Neural cell (in vitro differentiated cells): Measurements from ENCODE around the gene DDX50. TPM values are rescaled to one million over a fixed set of nuclear protein-coding genes. Genes with fewer than 3 reads are reported as not detected.

Experiments used
- H2AFZ ChIP-seq: fragments of 200-600, 300-800 bp; sonication (generic), shearing (Covaris generic); 2 replicates; pipeline ENCODE4 v1.6.0; 2014; ENCODE audit warnings: low read depth, mild to moderate bottlenecking, antibody characterized with exemption, low read length, moderate library complexity
- H3F3A ChIP-seq: fragments of 200-600 bp; shearing (Covaris generic); 2 replicates; pipeline ENCODE4 v1.6.1; 2016; ENCODE audit warnings: mild to moderate bottlenecking, moderate library complexity, mixed read lengths, antibody characterized with exemption, low read length; ENCODE audit not compliant: insufficient read depth, poor library complexity, severe bottlenecking
- H3K27ac ChIP-seq: fragments of 200-600, 300-800 bp; sonication (generic), shearing (Covaris generic); 2 replicates; pipeline ENCODE4 v1.5.1; 2014; ENCODE audit warnings: mild to moderate bottlenecking, low read length, moderate library complexity
- H3K27me3 ChIP-seq: fragments of 300-800, 200-600 bp; sonication (generic), shearing (Covaris generic); 2 replicates; pipeline ENCODE4 v1.6.0; 2014; ENCODE audit warnings: mild to moderate bottlenecking, low read depth, low read length, moderate library complexity; ENCODE audit not compliant: insufficient read depth
- H3K36me3 ChIP-seq: fragments of 300-800, 200-600 bp; sonication (generic), shearing (Covaris generic); 2 replicates; pipeline ENCODE4 v1.5.1; 2014; ENCODE audit warnings: mild to moderate bottlenecking, antibody characterized with exemption, low read length, moderate library complexity; ENCODE audit not compliant: insufficient read depth
- H3K4me2 ChIP-seq: fragments of 300-800, 200-600 bp; sonication (generic), shearing (Covaris generic); 2 replicates; pipeline ENCODE4 v1.6.0; 2014; ENCODE audit warnings: mild to moderate bottlenecking, low read length
- H3K4me3 ChIP-seq: fragments of 300-800, 200-600 bp; sonication (generic), shearing (Covaris generic); 2 replicates; pipeline ENCODE4 v1.5.1; 2014; ENCODE audit warnings: mild to moderate bottlenecking, low read length, moderate library complexity
- H3K79me2 ChIP-seq: fragments of 200-600 bp; shearing (Covaris generic); replicated peaks from 2 replicates; pipeline ENCODE4 v1.6.0; 2014; ENCODE audit warnings: mild to moderate bottlenecking, low read length, moderate library complexity; ENCODE audit not compliant: insufficient read depth
- H3K9ac ChIP-seq: fragments of 300-800, 200-600 bp; sonication (generic), shearing (Covaris generic); 2 replicates; pipeline ENCODE4 v1.6.1; 2016; ENCODE audit warnings: mild to moderate bottlenecking, low read length, mixed read lengths
- H3K9me2 ChIP-seq: fragments of 200-600 bp; shearing (Covaris generic); 2 replicates; pipeline ENCODE4 v1.6.1; 2016; ENCODE audit warnings: mild to moderate bottlenecking, low read length, mixed read lengths; ENCODE audit not compliant: insufficient read depth
- H3K9me3 ChIP-seq: fragments of 200-600, 300-800 bp; sonication (generic), shearing (Covaris generic); 2 replicates; pipeline ENCODE4 v1.6.1; 2016; ENCODE audit warnings: mild to moderate bottlenecking, mixed run types, low read length, moderate library complexity, mixed read lengths
- H4K20me1 ChIP-seq: fragments of 200-600 bp; shearing (Covaris generic); 2 replicates; pipeline ENCODE4 v1.6.1; 2016; ENCODE audit warnings: mild to moderate bottlenecking, mixed run types; ENCODE audit not compliant: insufficient read depth
- CTCF ChIP-seq: fragments of 450-650 bp; IDR thresholded peaks from 2 replicates; pipeline ENCODE4 v1.5.1; 2014; ENCODE audit warnings: antibody characterized with exemption, mild to moderate bottlenecking, moderate library complexity; ENCODE audit not compliant: poor library complexity, severe bottlenecking
- EP300 ChIP-seq: fragments of 450-650 bp; conservative IDR thresholded peaks from 2 replicates; pipeline ENCODE4 v1.6.1; 2014; ENCODE audit warnings: antibody characterized with exemption, mild to moderate bottlenecking, moderate library complexity; ENCODE audit not compliant: poor library complexity, severe bottlenecking
- MXI1 ChIP-seq: fragments of 450-650 bp; conservative IDR thresholded peaks from 2 replicates; pipeline ENCODE4 v1.6.1; 2014; ENCODE audit warnings: antibody characterized with exemption, mild to moderate bottlenecking; ENCODE audit not compliant: poor library complexity, severe bottlenecking
- POLR2AphosphoS5 ChIP-seq: IDR thresholded peaks from 2 replicates; pipeline ENCODE4 v1.6.1; 2012
- RAD21 ChIP-seq: fragments of 450-650 bp; conservative IDR thresholded peaks from 2 replicates; pipeline ENCODE4 v1.6.1; 2014; ENCODE audit warnings: antibody characterized with exemption, mild to moderate bottlenecking, moderate library complexity
- REST ChIP-seq: IDR thresholded peaks from 2 replicates; pipeline ENCODE4 v1.6.1; 2012; ENCODE audit warnings: borderline replicate concordance
- SMC3 ChIP-seq: fragments of 450-650 bp; conservative IDR thresholded peaks from 2 replicates; pipeline ENCODE4 v1.6.1; 2014; ENCODE audit warnings: antibody characterized with exemption, mild to moderate bottlenecking, moderate library complexity; ENCODE audit not compliant: poor library complexity
- TAF1 ChIP-seq: IDR thresholded peaks from 2 replicates; pipeline ENCODE4 v1.6.1; 2012; ENCODE audit warnings: low read depth
- polyA plus RNA-seq: library from polyadenylated mRNA; depleted of rRNA; stranded (reverse); fragments of >200 nt; gene quantifications from 2 replicates; pipeline ENCODE4 v1.2.3, GENCODE V29; 2014

The DDX50 gene
- polyA plus RNA-seq, 1 donor from 2014 or later: 51.1 TPM

- H3K79me2 ChIP-seq: no peaks in the 10 kb centered on the region
- no peaks in the 10 kb centered on the region for H3K9me3 ChIP-seq
- no peak overlapping the region for H3K9ac ChIP-seq
- H3K36me3 ChIP-seq: no peaks in the 10 kb centered on the region
- no peak overlapping the region for H2AFZ ChIP-seq
- H3K4me3 ChIP-seq: no peak overlapping the region
- no peaks in the 10 kb centered on the region for H3F3A ChIP-seq
- H3K27ac ChIP-seq: no peak overlapping the region
- H3K9me2 ChIP-seq: no peaks in the 10 kb centered on the region
- no peaks in the 10 kb centered on the region for H4K20me1 ChIP-seq
- TF ChIP-seq POLR2AphosphoS5: no peak
- TF ChIP-seq REST: no peak
- TF ChIP-seq MXI1: no peak
- TF ChIP-seq SMC3: no peak
- TF ChIP-seq RAD21: no peak
- no peak overlapping the region for H3K4me2 ChIP-seq
- no peaks in the 10 kb centered on the region for H3K27me3 ChIP-seq
Observed at GRCh38 chr10:68857005-68857404, 44.1 kb upstream of the DDX50 start.

- Histone ChIP-seq H2AFZ (no peak overlapping the region), H3K4me3 (no peak overlapping the region), H3K79me2 (no peaks in the 10 kb centered on the region), H3K27me3 (no peaks in the 10 kb centered on the region), H3K9ac (no peak overlapping the region), H3K9me3 (no peaks in the 10 kb centered on the region), H3K36me3 (no peaks in the 10 kb centered on the region), H4K20me1 (no peaks in the 10 kb centered on the region), H3K9me2 (no peaks in the 10 kb centered on the region), H3K27ac (no peak overlapping the region), H3K4me2 (no peak overlapping the region), H3F3A (no peaks in the 10 kb centered on the region)
- TF ChIP-seq RAD21 (no peak), EP300 (no peak), CTCF (no peak), SMC3 (no peak), REST (no peak), TAF1 (no peak), POLR2AphosphoS5 (no peak)
Observed at GRCh38 chr10:68861253-68861652, 39.9 kb upstream of the DDX50 start.
